OCI-M2 (cell line): ENCODE data around the gene TBL1X.

Experiments used
- DNase-seq: peaks from one replicate; lab custom pipeline; 2025; ENCODE audit not compliant: unreplicated experiment; lab: John Stamatoyannopoulos, UW

The TBL1X gene

GRCh38 chrX:9789555-9789954 is 324.7 kb downstream of the TBL1X start:
- no peak for DNase-seq
